GM23338 (cell line): ENCODE data around the gene VSTM2B.

Source experiments
- CREB1 ChIP-seq: fragments of 250-450 bp; sonication (Bioruptor Pico); IDR thresholded peaks from 2 replicates; pipeline ENCODE4 v1.5.0; 2020; ENCODE audit warnings: low read depth, mild to moderate bottlenecking, moderate library complexity
- ETS1 ChIP-seq: IDR thresholded peaks from 2 replicates; pipeline ENCODE4 v1.6.1; 2016; ENCODE audit warnings: antibody characterized with exemption
- EZH2 ChIP-seq: fragments of 200-600 bp; sonication (generic); IDR thresholded peaks from one replicate; pipeline ENCODE4 v1.8.0; 2017; ENCODE audit warnings: antibody characterized with exemption, mild to moderate bottlenecking, low read depth; ENCODE audit not compliant: unreplicated experiment
- EZH2phosphoT487 ChIP-seq: fragments of 200-600 bp; sonication (generic); IDR thresholded peaks from one replicate; pipeline ENCODE4 v1.8.1; 2018; ENCODE audit warnings: antibody characterized with exemption; ENCODE audit not compliant: unreplicated experiment
- JUNB ChIP-seq: IDR thresholded peaks from one replicate; pipeline ENCODE4 v1.6.1; 2016; ENCODE audit warnings: antibody characterized with exemption; ENCODE audit not compliant: unreplicated experiment
- NANOG ChIP-seq: IDR thresholded peaks from 2 replicates; pipeline ENCODE4 v1.6.1; 2016; ENCODE audit warnings: antibody characterized with exemption, borderline replicate concordance
- POLR2AphosphoS5 ChIP-seq: IDR thresholded peaks from 2 replicates; pipeline ENCODE4 v1.6.1; 2016; ENCODE audit warnings: antibody characterized with exemption, low read depth
- STAT1 ChIP-seq: IDR thresholded peaks from one replicate; pipeline ENCODE4 v1.6.1; 2016; ENCODE audit warnings: antibody characterized with exemption; ENCODE audit not compliant: unreplicated experiment
- ZNF114 ChIP-seq: fragments of 250-450 bp; sonication (Bioruptor Pico); IDR thresholded peaks from 2 replicates; pipeline ENCODE4 v1.5.0; 2020; ENCODE audit warnings: mild to moderate bottlenecking, moderate library complexity
- ZNF331 ChIP-seq: fragments of 250-450 bp; sonication (Bioruptor Pico); IDR thresholded peaks from 2 replicates; pipeline ENCODE4 v1.5.0; 2020; ENCODE audit warnings: low read depth, mild to moderate bottlenecking, moderate library complexity
- ZNF462 ChIP-seq: fragments of 250-450 bp; sonication (Bioruptor Pico); IDR thresholded peaks from 2 replicates; pipeline ENCODE4 v1.5.0; 2020; ENCODE audit warnings: mild to moderate bottlenecking, moderate library complexity
- TF ChIP-seq, protein P1 (sequence below), 2 experiments: fragments of 200-600 bp in 1 of 2; sonication (generic) in 1 of 2; conservative IDR thresholded peaks; 2 replicates each; pipeline versions ENCODE4 v1.5.1 to v1.6.1; 2016 to 2017; ENCODE audit warnings: antibody characterized with exemption in 2 of 2, low read depth in 2 of 2, mild to moderate bottlenecking in 2 of 2, moderate library complexity in 1 of 2
- TF ChIP-seq, protein P2 (sequence below): IDR thresholded peaks from one replicate; pipeline ENCODE4 v1.6.1; 2018; ENCODE audit warnings: antibody characterized with exemption; ENCODE audit not compliant: unreplicated experiment

DNA sequence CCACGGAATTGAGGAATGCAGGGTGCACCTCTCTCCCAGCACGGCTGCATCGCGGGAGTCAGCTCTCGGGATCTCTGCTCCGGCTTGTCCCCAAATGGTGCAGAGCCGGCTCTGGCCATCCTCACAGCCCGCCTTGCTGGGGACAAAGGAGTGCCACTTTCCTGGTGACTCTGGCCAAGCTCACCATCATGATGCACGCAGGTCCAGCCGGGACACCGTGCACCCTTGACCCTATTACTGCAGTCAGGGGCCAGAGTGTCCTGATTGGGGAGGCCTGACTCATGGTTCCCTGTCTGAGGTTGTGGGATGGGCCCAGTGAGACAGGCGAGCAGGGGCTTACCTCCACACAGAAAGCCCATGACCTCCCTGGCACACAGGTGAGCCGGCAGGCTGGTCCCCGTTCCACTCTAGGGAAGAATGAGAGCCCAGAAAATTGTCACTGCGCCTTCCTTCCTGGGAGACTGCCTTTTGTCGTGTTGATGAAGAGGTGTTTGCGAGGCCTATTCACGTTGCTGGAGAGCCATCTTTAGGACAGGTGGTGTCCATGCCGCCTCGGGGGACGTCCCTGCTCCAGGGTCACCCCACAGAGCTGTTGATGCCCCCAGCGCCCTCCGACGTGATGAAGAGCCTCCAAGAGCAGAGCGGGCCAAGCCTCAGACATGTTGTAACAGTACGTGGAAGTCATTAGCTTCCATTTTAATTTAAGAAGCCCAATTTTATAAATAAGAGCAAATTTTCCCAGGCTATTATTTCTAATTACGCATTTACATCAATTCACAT lies 18.5 kb upstream of the VSTM2B start:
- TF ChIP-seq, protein P1, sequence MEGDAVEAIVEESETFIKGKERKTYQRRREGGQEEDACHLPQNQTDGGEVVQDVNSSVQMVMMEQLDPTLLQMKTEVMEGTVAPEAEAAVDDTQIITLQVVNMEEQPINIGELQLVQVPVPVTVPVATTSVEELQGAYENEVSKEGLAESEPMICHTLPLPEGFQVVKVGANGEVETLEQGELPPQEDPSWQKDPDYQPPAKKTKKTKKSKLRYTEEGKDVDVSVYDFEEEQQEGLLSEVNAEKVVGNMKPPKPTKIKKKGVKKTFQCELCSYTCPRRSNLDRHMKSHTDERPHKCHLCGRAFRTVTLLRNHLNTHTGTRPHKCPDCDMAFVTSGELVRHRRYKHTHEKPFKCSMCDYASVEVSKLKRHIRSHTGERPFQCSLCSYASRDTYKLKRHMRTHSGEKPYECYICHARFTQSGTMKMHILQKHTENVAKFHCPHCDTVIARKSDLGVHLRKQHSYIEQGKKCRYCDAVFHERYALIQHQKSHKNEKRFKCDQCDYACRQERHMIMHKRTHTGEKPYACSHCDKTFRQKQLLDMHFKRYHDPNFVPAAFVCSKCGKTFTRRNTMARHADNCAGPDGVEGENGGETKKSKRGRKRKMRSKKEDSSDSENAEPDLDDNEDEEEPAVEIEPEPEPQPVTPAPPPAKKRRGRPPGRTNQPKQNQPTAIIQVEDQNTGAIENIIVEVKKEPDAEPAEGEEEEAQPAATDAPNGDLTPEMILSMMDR (conservative IDR thresholded peaks at IDR 0.05; ENCODE audit: low read depth in 2 of 2) = peak in 1 of 2 experiments; percentile 48; a peak in 2 of 4 replicates
- TF ChIP-seq CREB1 (CRISPR knock-in tag) (no peak), POLR2AphosphoS5 (no peak), EZH2 (no peak), ETS1 (no peak), ZNF114 (CRISPR knock-in tag) (no peak), STAT1 (no peak), EZH2phosphoT487 (no peak), JUNB (no peak), NANOG (no peak), ZNF462 (CRISPR knock-in tag) (no peak), ZNF331 (CRISPR knock-in tag) (no peak)
- TF ChIP-seq, protein P2, sequence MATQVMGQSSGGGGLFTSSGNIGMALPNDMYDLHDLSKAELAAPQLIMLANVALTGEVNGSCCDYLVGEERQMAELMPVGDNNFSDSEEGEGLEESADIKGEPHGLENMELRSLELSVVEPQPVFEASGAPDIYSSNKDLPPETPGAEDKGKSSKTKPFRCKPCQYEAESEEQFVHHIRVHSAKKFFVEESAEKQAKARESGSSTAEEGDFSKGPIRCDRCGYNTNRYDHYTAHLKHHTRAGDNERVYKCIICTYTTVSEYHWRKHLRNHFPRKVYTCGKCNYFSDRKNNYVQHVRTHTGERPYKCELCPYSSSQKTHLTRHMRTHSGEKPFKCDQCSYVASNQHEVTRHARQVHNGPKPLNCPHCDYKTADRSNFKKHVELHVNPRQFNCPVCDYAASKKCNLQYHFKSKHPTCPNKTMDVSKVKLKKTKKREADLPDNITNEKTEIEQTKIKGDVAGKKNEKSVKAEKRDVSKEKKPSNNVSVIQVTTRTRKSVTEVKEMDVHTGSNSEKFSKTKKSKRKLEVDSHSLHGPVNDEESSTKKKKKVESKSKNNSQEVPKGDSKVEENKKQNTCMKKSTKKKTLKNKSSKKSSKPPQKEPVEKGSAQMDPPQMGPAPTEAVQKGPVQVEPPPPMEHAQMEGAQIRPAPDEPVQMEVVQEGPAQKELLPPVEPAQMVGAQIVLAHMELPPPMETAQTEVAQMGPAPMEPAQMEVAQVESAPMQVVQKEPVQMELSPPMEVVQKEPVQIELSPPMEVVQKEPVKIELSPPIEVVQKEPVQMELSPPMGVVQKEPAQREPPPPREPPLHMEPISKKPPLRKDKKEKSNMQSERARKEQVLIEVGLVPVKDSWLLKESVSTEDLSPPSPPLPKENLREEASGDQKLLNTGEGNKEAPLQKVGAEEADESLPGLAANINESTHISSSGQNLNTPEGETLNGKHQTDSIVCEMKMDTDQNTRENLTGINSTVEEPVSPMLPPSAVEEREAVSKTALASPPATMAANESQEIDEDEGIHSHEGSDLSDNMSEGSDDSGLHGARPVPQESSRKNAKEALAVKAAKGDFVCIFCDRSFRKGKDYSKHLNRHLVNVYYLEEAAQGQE = no peak
